ENCODE results near the gene SMIM32. TPM values are rescaled to one million over a fixed set of nuclear protein-coding genes. Genes with fewer than 3 reads are reported as not detected.

Gene SMIM32
- total RNA-seq, 1 donor from 2014 or later, result not detected

GRCh38 chr5:136225796-136226195 is 32.8 kb upstream of the SMIM32 start:
- Mint-ChIP-seq H3K27ac (ENCODE audit: unreplicated experiment) (no peak overlapping the region), H3K9me3 (peaks cover 5% of the 10 kb centered on the region), H3K4me3 (no peak overlapping the region), H3K36me3 (ENCODE audit: low read depth) (peaks cover 5% of the 10 kb centered on the region), H3K27me3 (ENCODE audit: low read depth) (peaks cover 50% of the 10 kb centered on the region), H3K4me1 (peaks cover 18% of the 10 kb centered on the region)
- no peak for DNase-seq (ENCODE audit: low read depth, low spot score)
- TF ChIP-seq CTCF (conservative IDR thresholded peaks at IDR 0.05), result no peak

- peaks cover 12% of the 10 kb centered on the region for H3K9me3 Mint-ChIP-seq
- no peaks in the 10 kb centered on the region for H3K4me1 Mint-ChIP-seq
- DNase-seq (ENCODE audit: low read depth, low spot score), result no peak
- H3K27ac Mint-ChIP-seq (ENCODE audit: unreplicated experiment), result no peak overlapping the region
- H3K4me3 Mint-ChIP-seq, result no peak overlapping the region
- peaks cover 23% of the 10 kb centered on the region for H3K27me3 Mint-ChIP-seq (ENCODE audit: low read depth)
- no peak for TF ChIP-seq CTCF (conservative IDR thresholded peaks at IDR 0.05)
- H3K36me3 Mint-ChIP-seq (ENCODE audit: low read depth), result peaks cover 5% of the 10 kb centered on the region
Measured at GRCh38 chr5:136222580-136223235, 29.7 kb upstream of the SMIM32 start.

GRCh38 chr5:136221340-136221739 is 28.4 kb upstream of the SMIM32 start:
- Mint-ChIP-seq H3K4me1 (no peaks in the 10 kb centered on the region), H3K27me3 (ENCODE audit: low read depth) (peaks cover 16% of the 10 kb centered on the region), H3K27ac (ENCODE audit: unreplicated experiment) (no peak overlapping the region), H3K4me3 (no peak overlapping the region), H3K9me3 (peaks cover 12% of the 10 kb centered on the region), H3K36me3 (ENCODE audit: low read depth) (peaks cover 5% of the 10 kb centered on the region)
- no peak for DNase-seq (ENCODE audit: low read depth, low spot score)
- no peak for TF ChIP-seq CTCF (conservative IDR thresholded peaks at IDR 0.05)

GRCh38 chr5:136216230-136216629 is 23.3 kb upstream of the SMIM32 start:
- DNase-seq (ENCODE audit: low read depth, low spot score), result no peak
- no peaks in the 10 kb centered on the region for H3K4me1 Mint-ChIP-seq
- H3K27me3 Mint-ChIP-seq (ENCODE audit: low read depth), result peaks cover 2% of the 10 kb centered on the region

GRCh38 chr5:136215812-136216211 is 22.9 kb upstream of the SMIM32 start:
- no peaks in the 10 kb centered on the region for H3K4me1 Mint-ChIP-seq
- H3K27ac Mint-ChIP-seq (ENCODE audit: unreplicated experiment), result no peak overlapping the region
- H3K36me3 Mint-ChIP-seq (ENCODE audit: low read depth), result no peaks in the 10 kb centered on the region
- no peak for DNase-seq (ENCODE audit: low read depth, low spot score)
- peaks cover 2% of the 10 kb centered on the region for H3K27me3 Mint-ChIP-seq (ENCODE audit: low read depth)
- H3K4me3 Mint-ChIP-seq, result no peak overlapping the region
- H3K9me3 Mint-ChIP-seq, result peaks cover 7% of the 10 kb centered on the region
- no peak for TF ChIP-seq CTCF (conservative IDR thresholded peaks at IDR 0.05)

More at GRCh38 chr5:136216230-136216629, 23.3 kb upstream of the SMIM32 start:
- peaks cover 10% of the 10 kb centered on the region for H3K9me3 Mint-ChIP-seq
- no peak for TF ChIP-seq CTCF (conservative IDR thresholded peaks at IDR 0.05)
- H3K36me3 Mint-ChIP-seq (ENCODE audit: low read depth), result peaks cover 2% of the 10 kb centered on the region
- H3K4me3 Mint-ChIP-seq, result no peak overlapping the region
- no peak overlapping the region for H3K27ac Mint-ChIP-seq (ENCODE audit: unreplicated experiment)
